GM12878 (cell line): ENCODE results near the gene SPRING1. TPM values are rescaled to one million over a fixed set of nuclear protein-coding genes. Genes with fewer than 3 reads are reported as not detected.

Experiments
- ATAC-seq: fragments of 200-7000 bp; cut with Tn5 transposase; 3 replicates; pipeline ENCODE4 v1.9.1; 2020; ENCODE audit warnings: mild to moderate bottlenecking, moderate library complexity
- BruUV-seq: library from RNA; stranded (reverse); fragments of 400-500 nt; replicated peaks from 2 replicates; lab custom pipeline; 2021; lab: Mats Ljungman, UMichigan
- CTCF ChIA-PET: fragments of 300-600 bp; sonication (Branson Sonifier 250); formaldehyde crosslinking; extraction: SDS; loops from one replicate; lab custom pipeline; 2021; ENCODE audit warnings: inconsistent platforms; lab: Yijun Ruan, JAX
- POLR2A ChIA-PET: fragments of 350-600 bp; formaldehyde crosslinking; extraction: SDS; loops from one replicate; lab custom pipeline; 2021; ENCODE audit warnings: inconsistent platforms; lab: Charles Lee
- RAD21 ChIA-PET: fragments of 300-600 bp; sonication (Branson Sonifier 250); formaldehyde crosslinking; loops from one replicate; lab custom pipeline; 2023; ENCODE audit warnings: antibody characterized with exemption; ENCODE audit not compliant: unreplicated experiment; lab: Charles Lee
- SMC1A ChIA-PET: fragments of 300-600 bp; sonication (Branson Sonifier 250); formaldehyde crosslinking; loops from one replicate; lab custom pipeline; 2023; ENCODE audit not compliant: unreplicated experiment, uncharacterized antibody; lab: Charles Lee
- DNase-seq: peaks from one replicate; pipeline ENCODE4 v3.0.0-alpha.2; 2011; ENCODE audit warnings: low read depth, low spot score
- FAIRE-seq: peaks from 3 replicates; lab custom pipeline; 2011; peaks lifted over from hg19 to GRCh38; lab: Jason Lieb, UNC
- H2AFZ ChIP-seq: 2 replicates; pipeline ENCODE4 v1.6.0; 2011; ENCODE audit warnings: low read depth, low read length, control low read depth; ENCODE audit not compliant: control insufficient read depth
- H3K27ac ChIP-seq: 2 replicates; pipeline ENCODE4 v1.5.1; 2011; ENCODE audit warnings: control low read depth; ENCODE audit not compliant: control insufficient read depth, insufficient read depth
- H3K27me3 ChIP-seq, 2 experiments: replicated peaks in 1 of 2; 2 replicates each; pipeline versions ENCODE4 v1.6.0 to v1.6.1; 2011; ENCODE audit warnings: low read length in 1 of 2; ENCODE audit not compliant: control insufficient read depth in 2 of 2, insufficient read depth in 2 of 2
- H3K36me3 ChIP-seq, 2 experiments: 2 replicates each; pipeline ENCODE4 v1.5.1; 2011; ENCODE audit warnings: low read length in 1 of 2; ENCODE audit not compliant: control insufficient read depth in 2 of 2, insufficient read depth in 2 of 2
- H3K4me1 ChIP-seq: 2 replicates; pipeline ENCODE4 v1.6.1; 2011; ENCODE audit warnings: mild to moderate bottlenecking, low read length, moderate library complexity, mixed read lengths; ENCODE audit not compliant: control insufficient read depth, insufficient read depth
- H3K4me2 ChIP-seq: 2 replicates; pipeline ENCODE4 v1.6.0; 2011; ENCODE audit warnings: control low read depth; ENCODE audit not compliant: control insufficient read depth, insufficient read depth
- H3K4me3 ChIP-seq: fragments of 200-600 bp; sonication (generic); 2 replicates; pipeline ENCODE4 v1.5.1; 2016
- H3K79me2 ChIP-seq: 2 replicates; pipeline ENCODE4 v1.6.0; 2011; ENCODE audit warnings: low read length; ENCODE audit not compliant: control insufficient read depth, insufficient read depth
- H3K9ac ChIP-seq: 2 replicates; pipeline ENCODE4 v1.8.0; 2011; ENCODE audit warnings: low read length, control low read depth, mixed read lengths; ENCODE audit not compliant: control insufficient read depth, insufficient read depth
- H3K9me3 ChIP-seq: replicated peaks from 3 replicates; pipeline ENCODE4 v1.5.1; 2011; ENCODE audit warnings: mild to moderate bottlenecking, low read length; ENCODE audit not compliant: control insufficient read depth, insufficient read depth
- H4K20me1 ChIP-seq: 2 replicates; pipeline ENCODE4 v1.6.0; 2011; ENCODE audit not compliant: control insufficient read depth, insufficient read depth
- BCLAF1 ChIP-seq: fragments of 450-650 bp; IDR thresholded peaks from 2 replicates; pipeline ENCODE4 v1.6.1; 2017; ENCODE audit warnings: antibody characterized with exemption, mild to moderate bottlenecking, moderate library complexity
- EGR1 ChIP-seq, 2 experiments: IDR thresholded peaks; 1 replicate in 1 of 2; 2 replicates in 1 of 2; pipeline ENCODE4 v1.6.1; 2011 to 2012; ENCODE audit warnings: low read depth in 2 of 2, low read length in 2 of 2, borderline replicate concordance in 1 of 2, mild to moderate bottlenecking in 1 of 2, moderate library complexity in 1 of 2
- IRF4 ChIP-seq: IDR thresholded peaks from 2 replicates; pipeline ENCODE4 v1.6.1; 2011; ENCODE audit warnings: low read depth, low read length
- KLF5 ChIP-seq: fragments of 450-650 bp; IDR thresholded peaks from 2 replicates; pipeline ENCODE4 v1.6.1; 2014; ENCODE audit warnings: mild to moderate bottlenecking; ENCODE audit not compliant: partially characterized antibody
- MTA3 ChIP-seq: IDR thresholded peaks from 2 replicates; pipeline ENCODE4 v1.6.1; 2012; ENCODE audit warnings: low read length, inconsistent platforms, borderline replicate concordance
- POLR2A ChIP-seq: IDR thresholded peaks from 2 replicates; pipeline ENCODE4 v1.6.1; 2011; ENCODE audit warnings: low read depth, mild to moderate bottlenecking, low read length
- TCF3 ChIP-seq: IDR thresholded peaks from 2 replicates; pipeline ENCODE4 v1.6.1; 2012; ENCODE audit warnings: low read depth, mild to moderate bottlenecking, low read length, borderline replicate concordance; ENCODE audit not compliant: insufficient read depth
- ZBTB33 ChIP-seq: fragments of 450-650 bp; IDR thresholded peaks from 2 replicates; pipeline ENCODE4 v1.6.1; 2017; ENCODE audit warnings: mild to moderate bottlenecking
- WGBS: methylation state at CpG from one replicate; pipeline ENCODE4 v1.1.6; 2016; ENCODE audit warnings: low lambda C conversion rate; ENCODE audit not compliant: insufficient replicate concordance, insufficient coverage; ENCODE audit errors: missing lambda C conversion rate; 5-methylcytosine and 5-hydroxymethylcytosine counted together
- in situ Hi-C: fragments of 300-500 bp; cut with MboI; formaldehyde crosslinking; loops from 9 replicates; pipeline ENCODE4 v1.14.3; 2018; ENCODE audit warnings: mixed read lengths
- intact Hi-C: fragments of 100-400 bp; cut with micrococcal nuclease; formaldehyde crosslinking; loops from one replicate; pipeline ENCODE4 v1.14.2; 2022; ENCODE audit not compliant: unreplicated experiment
- polyA plus RNA-seq, 11 experiments: library from polyadenylated mRNA; depleted of rRNA in 4 of 11; unstranded in 6 of 11; stranded (reverse) in 5 of 11; fragments of >200 nt; fragmentation: Nextera tagmentation in 4 of 11; fragmentation: Illumina TruSeq in 1 of 11; extraction: Ambion mirVana in 4 of 11; extraction: Trizol in 1 of 11; gene quantifications; 1 replicate in 1 of 11; 2 replicates in 10 of 11; pipeline versions ENCODE4 v1.2.1 to v1.2.3, GENCODE V29; 2011 to 2016; ENCODE audit warnings: inconsistent platforms in 2 of 11, missing spikeins in 2 of 11, low read depth in 1 of 11
- total RNA-seq, 4 experiments: library from RNA; depleted of rRNA in 3 of 4; stranded (reverse); fragments of >200 nt in 3 of 4; fragmentation: Illumina TruSeq in 1 of 4; extraction: Trizol in 1 of 4; gene quantifications; 2 replicates each; pipeline versions ENCODE4 v1.2.1 to v1.2.3, GENCODE V29; 2013 to 2021

The SPRING1 gene
- total and polyA plus RNA-seq, 10 of the 15 experiments (the other 5 are each of a cell fraction or from before 2014, with no cell fraction given) = 2.5 to 25.7 (median 14.3) TPM

GRCh38 chr12:116726694-116727093 lies 11.2 kb downstream of the SPRING1 start:
- Histone ChIP-seq H3K36me3 (peaks cover 3% of the 10 kb centered on the region in 2 experiments; a peak in 3 of 4 replicates), H3K4me2 (no peak overlapping the region), H3K4me3 (no peak overlapping the region), H3K27me3 (no peaks in the 10 kb centered on the region), H3K9me3 (no peaks in the 10 kb centered on the region), H2AFZ (no peak overlapping the region), H3K79me2 (no peaks in the 10 kb centered on the region; the same call in 1 of the 2 replicates), H4K20me1 (no peaks in the 10 kb centered on the region; the same call in 1 of the 2 replicates), H3K4me1 (no peaks in the 10 kb centered on the region), H3K9ac (no peak overlapping the region), H3K27ac (no peak overlapping the region)
- FAIRE-seq (no peak), ATAC-seq (no peak), DNase-seq (no peak)
- intact Hi-C loops (no loop called here), in situ Hi-C loops (no loop called here)
- whole genome bisulfite sequencing = 90% methylated on average over 4 of the region's 4 CpGs
- ChIA-PET RAD21 (no interaction called here), SMC1A (no interaction called here), POLR2A (no interaction called here), CTCF (interaction anchor here (0.9 to 1.1 kb wide), 3 partner anchors 23 to 156 kb away, joined by 3 to 4 read pairs (median 4); no protein-coding TSS in a partner anchor)
- TF ChIP-seq TCF3 = no peak
- no peak for TF ChIP-seq IRF4
- no peak for TF ChIP-seq EGR1 (IDR thresholded peaks at IDR 0.05; ENCODE audit: borderline replicate concordance in 1 of 2, low read depth in 2 of 2, low read length in 2 of 2)
- no peak for TF ChIP-seq POLR2A
- no peak for TF ChIP-seq KLF5
- no peak for TF ChIP-seq BCLAF1
- TF ChIP-seq ZBTB33 = no peak
- TF ChIP-seq MTA3 = no peak
- no TSS peak for BruUV-seq
